ENCODE data around the gene CCR5.
A peak's percentile ranks its signal among the peaks of the same experiment; 100 is the strongest.

The CCR5 gene

GRCh38 chr3:46344476-46344875 lies 26.3 kb upstream of the CCR5 start:
- H3K9ac ChIP-seq (ENCODE audit: low read length) = no peak overlapping the region
- H3K4me2 ChIP-seq (ENCODE audit: low read length) = no peak overlapping the region
- TF ChIP-seq CTCF (IDR thresholded peaks at IDR 0.05; ENCODE audit: low read depth, low read length) = no peak
- no peak for TF ChIP-seq EZH2phosphoT487 (IDR thresholded peaks at IDR 0.05; ENCODE audit: low read depth)
- H2AFZ ChIP-seq (ENCODE audit: low read depth, low read length) = no peak overlapping the region
- H3K9me3 ChIP-seq (ENCODE audit: insufficient read depth, low read length) = peaks cover 31% of the 10 kb centered on the region
- H4K20me1 ChIP-seq (ENCODE audit: insufficient read depth, low read length) = no peaks in the 10 kb centered on the region
- no peaks in the 10 kb centered on the region for H3K79me2 ChIP-seq (ENCODE audit: low read length)
- peaks cover 20% of the 10 kb centered on the region for H3K4me1 ChIP-seq (ENCODE audit: low read length)
- H3K27me3 ChIP-seq (ENCODE audit: low read depth, low read length) = no peaks in the 10 kb centered on the region; the same call in 1 of the 2 replicates
- H3K36me3 ChIP-seq (replicated peaks; ENCODE audit: low read depth, low read length) = peaks cover 13% of the 10 kb centered on the region
- no peak overlapping the region for H3K27ac ChIP-seq (ENCODE audit: low read length)
- H3K4me3 ChIP-seq (ENCODE audit: low read length) = no peak overlapping the region

GRCh38 chr3:46348823-46349482 lies 21.8 kb upstream of the CCR5 start:
- peak overlapping the region; percentile 52 for H3K4me2 ChIP-seq (ENCODE audit: low read length)
- no peak overlapping the region for H3K4me3 ChIP-seq (ENCODE audit: low read length)
- H3K27me3 ChIP-seq (ENCODE audit: low read depth, low read length) = peaks cover 32% of the 10 kb centered on the region
- no peaks in the 10 kb centered on the region for H4K20me1 ChIP-seq (ENCODE audit: insufficient read depth, low read length)
- H2AFZ ChIP-seq (ENCODE audit: low read depth, low read length) = no peak overlapping the region
- peaks cover 10% of the 10 kb centered on the region for H3K36me3 ChIP-seq (replicated peaks; ENCODE audit: low read depth, low read length)
- no peak for TF ChIP-seq CTCF (IDR thresholded peaks at IDR 0.05; ENCODE audit: low read depth, low read length)
- TF ChIP-seq EZH2phosphoT487 (IDR thresholded peaks at IDR 0.05; ENCODE audit: low read depth) = no peak
- no peaks in the 10 kb centered on the region for H3K79me2 ChIP-seq (ENCODE audit: low read length)
- H3K9me3 ChIP-seq (ENCODE audit: insufficient read depth, low read length) = peaks cover 23% of the 10 kb centered on the region
- peaks cover 44% of the 10 kb centered on the region for H3K4me1 ChIP-seq (ENCODE audit: low read length)
- H3K27ac ChIP-seq (ENCODE audit: low read length) = no peak overlapping the region
- no peak overlapping the region for H3K9ac ChIP-seq (ENCODE audit: low read length)

- TF ChIP-seq CTCF (IDR thresholded peaks at IDR 0.05; ENCODE audit: low read depth, low read length) (no peak), EZH2phosphoT487 (IDR thresholded peaks at IDR 0.05; ENCODE audit: low read depth) (no peak)
- H3K4me1 ChIP-seq (ENCODE audit: low read length) = peaks cover 51% of the 10 kb centered on the region
- H3K4me2 ChIP-seq (ENCODE audit: low read length) = peak overlapping the region; percentile 52
- H3K36me3 ChIP-seq (replicated peaks; ENCODE audit: low read depth, low read length) = peaks cover 10% of the 10 kb centered on the region
- H2AFZ ChIP-seq (ENCODE audit: low read depth, low read length) = no peak overlapping the region
- H3K27ac ChIP-seq (ENCODE audit: low read length) = no peak overlapping the region
- H3K9me3 ChIP-seq (ENCODE audit: insufficient read depth, low read length) = peaks cover 23% of the 10 kb centered on the region
- no peaks in the 10 kb centered on the region for H3K79me2 ChIP-seq (ENCODE audit: low read length)
- peaks cover 39% of the 10 kb centered on the region for H3K27me3 ChIP-seq (ENCODE audit: low read depth, low read length)
- H4K20me1 ChIP-seq (ENCODE audit: insufficient read depth, low read length) = no peaks in the 10 kb centered on the region
- H3K9ac ChIP-seq (ENCODE audit: low read length) = no peak overlapping the region
- H3K4me3 ChIP-seq (ENCODE audit: low read length) = peak overlapping the region; percentile 5; the same call in 1 of the 2 replicates
Measured at GRCh38 chr3:46349484-46350261, 21.1 kb upstream of the CCR5 start.

- peaks cover 44% of the 10 kb centered on the region for H3K27me3 ChIP-seq (ENCODE audit: low read depth, low read length)
- no peak overlapping the region for H3K27ac ChIP-seq (ENCODE audit: low read length)
- peaks cover 10% of the 10 kb centered on the region for H3K36me3 ChIP-seq (replicated peaks; ENCODE audit: low read depth, low read length)
- peaks cover 23% of the 10 kb centered on the region for H3K9me3 ChIP-seq (ENCODE audit: insufficient read depth, low read length)
- H3K4me1 ChIP-seq (ENCODE audit: low read length) = peaks cover 57% of the 10 kb centered on the region
- H2AFZ ChIP-seq (ENCODE audit: low read depth, low read length) = no peak overlapping the region
- no peak overlapping the region for H3K9ac ChIP-seq (ENCODE audit: low read length)
- H3K4me3 ChIP-seq (ENCODE audit: low read length) = no peak overlapping the region
- no peaks in the 10 kb centered on the region for H3K79me2 ChIP-seq (ENCODE audit: low read length)
- H3K4me2 ChIP-seq (ENCODE audit: low read length) = peak overlapping the region; percentile 52
- H4K20me1 ChIP-seq (ENCODE audit: insufficient read depth, low read length) = no peaks in the 10 kb centered on the region
- no peak for TF ChIP-seq EZH2phosphoT487 (IDR thresholded peaks at IDR 0.05; ENCODE audit: low read depth)
- no peak for TF ChIP-seq CTCF (IDR thresholded peaks at IDR 0.05; ENCODE audit: low read depth, low read length)
Measured at GRCh38 chr3:46350262-46350565, 20.5 kb upstream of the CCR5 start.
